GM23248 (cell line): ENCODE measurements around the gene DUS3L.

Experiments used
- EZH2 ChIP-seq: fragments of 200-600 bp; sonication (generic); IDR thresholded peaks from 2 replicates; pipeline ENCODE4 v1.6.1; 2018; ENCODE audit warnings: antibody characterized with exemption, mild to moderate bottlenecking; ENCODE audit not compliant: insufficient read depth, poor library complexity, severe bottlenecking
- EZH2phosphoT487 ChIP-seq: fragments of 200-600 bp; sonication (generic); IDR thresholded peaks from 2 replicates; pipeline ENCODE4 v1.6.1; 2018; ENCODE audit warnings: antibody characterized with exemption, moderate library complexity, mild to moderate bottlenecking, low read depth; ENCODE audit not compliant: insufficient read depth

- TF ChIP-seq EZH2 (no peak), EZH2phosphoT487 (no peak)
Observed at GRCh38 chr19:5788422-5788821, 2.5 kb downstream of the DUS3L start.
